Forelimb muscle (tissue), 1 donor: ENCODE results near the gene CPT1B. TPM values are rescaled to one million over a fixed set of nuclear protein-coding genes. Genes with fewer than 3 reads are reported as not detected.
"Not testable (repeated sequence)": the region's sequence is repeated elsewhere in the genome, so short reads cannot be mapped to it uniquely, and the experiment has no call there.

Experiments used
- DNase-seq: peaks from one replicate; pipeline ENCODE4 v3.0.0-alpha.2; 2013; ENCODE audit warnings: low read depth
- polyA plus RNA-seq: library from polyadenylated mRNA; unstranded; fragments of 120-200 nt; gene quantifications from one replicate; pipeline ENCODE4 v1.2.1, GENCODE V29; 2013; ENCODE audit not compliant: insufficient read length

Gene CPT1B
- polyA plus RNA-seq, 1 donor: 47.0 TPM

DNA sequence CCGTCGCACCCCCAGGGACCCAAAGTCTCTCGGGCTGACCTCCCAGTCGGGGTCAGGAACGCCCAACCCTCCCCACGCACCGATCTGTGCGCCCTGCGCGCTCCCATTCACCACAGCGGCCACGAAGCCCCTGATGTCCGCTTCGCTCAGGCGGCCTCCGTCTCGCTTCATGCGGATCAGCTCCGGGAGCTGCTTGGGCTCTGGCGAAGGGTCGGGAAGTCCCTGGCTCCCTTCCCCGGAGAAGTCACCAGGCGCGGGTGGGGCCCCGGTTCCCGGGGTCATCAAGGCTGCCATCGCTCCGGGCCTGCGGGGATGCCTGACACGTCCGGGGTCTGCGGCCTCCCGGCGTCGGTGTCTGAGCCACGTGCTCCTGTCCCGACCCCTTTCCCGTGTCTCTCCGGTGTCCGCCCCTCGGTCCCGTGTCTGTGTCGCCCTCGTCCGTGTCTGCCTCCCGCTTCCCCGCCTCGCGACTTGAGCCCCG, 48.8 kb downstream of the CPT1B start:
- no peak for DNase-seq

- DNase-seq: no peak
Measured at GRCh38 chr22:50528682-50529415, 49.4 kb downstream of the CPT1B start.

DNA sequence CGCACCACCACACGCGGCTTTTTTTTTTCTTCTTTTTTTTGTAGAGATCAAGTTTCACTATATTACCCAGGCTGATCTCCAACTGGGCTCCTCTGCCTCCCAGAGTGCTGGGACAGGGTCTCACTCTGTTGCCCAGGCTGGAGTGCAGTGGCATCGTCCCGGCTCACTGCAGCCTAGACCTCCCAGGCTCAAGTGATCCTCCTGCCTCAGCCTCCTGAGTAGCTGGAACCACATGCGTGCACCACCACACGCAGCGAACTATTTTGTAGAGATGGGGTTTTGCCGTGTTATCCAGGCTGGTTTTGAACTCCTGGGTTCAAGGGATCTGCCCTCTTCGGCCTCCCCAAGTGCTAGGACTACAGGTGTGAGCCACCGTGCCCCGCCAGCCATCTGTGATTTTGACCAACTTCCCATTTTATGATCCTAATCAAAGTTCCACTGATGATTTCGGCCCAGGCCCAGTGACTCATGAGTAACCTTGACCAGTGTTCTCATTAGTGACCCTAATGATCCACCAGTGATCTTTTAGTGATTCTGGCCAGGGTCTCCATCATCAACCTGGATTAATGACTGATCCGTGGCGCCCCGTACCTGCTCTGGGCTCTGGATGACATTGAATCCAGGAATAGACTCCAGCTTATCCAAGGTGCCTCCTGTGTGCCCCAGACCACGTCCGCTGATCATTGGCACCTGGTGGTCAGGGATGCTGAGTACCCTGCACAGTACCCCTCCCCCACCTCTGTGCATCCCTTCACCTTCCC, 50.1 kb downstream of the CPT1B start:
- DNase-seq: no peak

DNA sequence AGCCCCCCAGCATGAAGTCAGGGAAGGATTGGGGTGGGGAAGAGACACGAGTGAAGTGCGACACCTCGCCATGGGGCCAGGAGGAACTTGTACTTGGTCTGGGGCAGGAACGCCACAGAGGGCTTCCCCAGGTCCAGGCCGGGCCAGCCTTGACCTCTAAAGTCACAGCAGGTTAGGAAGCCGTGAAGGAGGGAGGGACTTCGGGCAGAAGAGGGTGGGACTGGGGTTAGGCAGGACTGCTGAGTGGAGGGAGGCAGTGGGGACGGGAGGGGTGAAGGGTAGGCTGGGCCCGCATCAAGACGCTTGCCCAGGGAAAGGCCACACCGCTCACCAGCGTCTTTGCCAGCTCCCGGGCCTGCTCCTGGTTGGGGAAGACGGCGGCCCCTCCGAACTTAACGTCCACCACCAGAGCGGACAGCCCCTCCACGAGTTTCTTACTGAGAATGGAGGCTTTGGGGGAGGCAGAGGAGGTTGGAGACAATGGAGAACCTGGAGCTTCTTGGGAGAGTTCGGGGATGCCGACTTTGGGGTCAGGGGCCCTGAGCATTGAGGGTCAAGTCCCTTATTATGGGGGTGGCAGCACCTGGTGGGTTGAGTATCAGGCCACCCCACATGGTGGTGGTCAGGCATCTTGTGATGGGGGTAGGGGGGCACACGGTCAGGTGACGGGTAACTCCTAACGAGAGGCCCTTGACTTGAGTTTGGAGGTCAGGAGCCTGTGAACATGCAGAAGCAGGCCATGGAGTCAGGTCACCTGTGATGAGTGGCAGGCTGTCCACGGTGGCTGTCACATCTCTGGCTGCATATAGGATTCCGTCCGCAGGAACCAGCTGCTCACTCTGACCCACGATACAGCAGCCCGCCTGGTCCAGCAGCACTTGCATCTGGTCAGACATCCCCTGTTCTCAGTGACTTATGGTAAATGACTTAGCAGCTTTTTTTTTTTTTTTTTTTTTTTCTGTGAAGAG, 51.1 kb downstream of the CPT1B start:
- DNase-seq: no peak

GRCh38 chr22:50526108-50526833, 52.0 kb downstream of the CPT1B start:
- DNase-seq: no peak

- no peak for DNase-seq
Measured at GRCh38 chr22:50525858-50526107, 52.4 kb downstream of the CPT1B start.

DNA sequence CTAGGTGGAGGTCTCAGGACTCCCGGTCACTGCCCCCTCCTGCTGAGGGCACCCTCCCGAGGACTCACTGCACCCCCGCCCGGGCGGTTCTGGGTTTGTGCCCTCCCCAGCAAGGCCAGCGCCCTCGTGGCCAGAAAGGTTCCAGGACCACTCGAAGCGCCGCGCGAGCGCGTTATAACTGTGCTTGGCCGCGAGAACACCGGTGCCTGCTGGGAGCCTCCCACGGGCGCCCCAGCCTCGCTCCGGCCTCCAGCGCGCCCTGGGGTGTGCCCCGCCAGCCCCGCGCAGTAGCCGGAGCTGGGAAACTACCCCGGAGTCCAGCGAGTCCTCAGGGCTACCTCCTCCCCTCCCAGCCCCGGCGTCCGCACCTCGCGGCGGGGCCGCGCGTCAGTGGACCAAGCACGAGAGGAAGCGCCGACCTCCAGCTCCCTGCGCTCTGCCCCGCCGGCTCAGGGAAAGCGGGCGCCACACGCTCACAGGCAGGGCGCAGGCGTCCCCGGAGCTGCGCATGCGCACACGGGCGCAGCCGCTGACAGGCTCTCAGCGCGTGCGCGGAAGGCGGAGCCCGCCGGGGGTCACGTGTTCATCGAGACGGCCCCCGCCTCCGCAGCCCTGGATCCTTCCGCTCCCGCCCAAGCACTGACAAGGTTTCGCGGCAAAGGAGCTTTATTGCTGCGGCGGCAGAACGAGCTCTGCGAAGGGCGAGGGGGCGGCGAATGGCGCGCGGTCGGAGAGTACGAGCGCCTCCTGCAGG, 52.9 kb downstream of the CPT1B start, which contains the start of gene SCO2:
SCO2 (minus strand) TSS at position 495 of the 754 bp plus-strand sequence. CDS start 1,187 bp downstream, outside the sequence.
- peak; percentile 94 for DNase-seq

- DNase-seq: no peak
Measured at GRCh38 chr22:50524676-50525103, 53.5 kb downstream of the CPT1B start.

DNA sequence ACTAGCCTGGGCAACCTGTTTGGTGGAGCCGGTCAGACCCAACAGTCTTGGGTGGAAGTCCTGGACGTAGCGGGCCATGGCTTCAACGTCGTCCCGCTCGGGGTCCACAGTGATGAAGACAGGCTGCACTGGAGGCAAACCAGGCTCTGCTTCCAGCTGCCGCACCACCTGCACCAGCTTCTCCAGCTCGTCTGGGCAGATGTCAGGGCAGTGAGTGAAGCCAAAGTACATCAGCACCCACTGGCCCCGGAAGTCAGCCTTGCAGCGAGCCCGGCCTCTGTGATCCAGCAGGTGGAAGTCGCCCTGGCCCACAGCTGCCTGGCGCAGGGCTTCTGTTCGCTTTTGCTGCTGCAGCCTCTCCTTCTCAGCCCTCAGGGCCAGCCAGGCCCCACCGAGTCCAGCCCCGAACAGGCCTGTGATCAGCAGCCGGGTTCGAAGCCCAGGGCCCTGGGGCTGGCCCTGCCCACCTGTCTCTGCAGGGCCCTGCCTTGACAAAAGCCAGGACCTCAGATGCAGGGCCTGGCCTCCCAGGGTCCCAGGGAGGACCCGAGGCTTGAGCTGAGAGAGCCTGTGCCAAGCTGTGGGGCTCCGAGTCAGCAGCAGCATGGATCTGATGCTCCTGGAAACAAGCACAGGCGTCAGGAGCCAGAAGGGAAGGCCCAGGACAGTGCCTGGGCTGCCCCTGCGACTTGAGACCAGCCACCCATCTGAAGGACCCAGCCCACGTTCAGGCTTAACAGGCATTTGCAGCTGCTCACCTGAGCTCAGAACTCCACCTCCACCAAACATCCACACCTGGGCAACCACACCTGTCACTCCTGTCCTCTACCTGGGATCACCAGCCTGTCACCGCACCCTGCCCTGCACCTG, 54.2 kb downstream of the CPT1B start:
- no peak for DNase-seq

- DNase-seq: no peak
Measured at GRCh38 chr22:50523458-50523805, 54.8 kb downstream of the CPT1B start.

GRCh38 chr22:50522806-50523438, 55.3 kb downstream of the CPT1B start:
- no peak for DNase-seq

GRCh38 chr22:50522208-50522805, 55.9 kb downstream of the CPT1B start:
- no peak for DNase-seq

DNA sequence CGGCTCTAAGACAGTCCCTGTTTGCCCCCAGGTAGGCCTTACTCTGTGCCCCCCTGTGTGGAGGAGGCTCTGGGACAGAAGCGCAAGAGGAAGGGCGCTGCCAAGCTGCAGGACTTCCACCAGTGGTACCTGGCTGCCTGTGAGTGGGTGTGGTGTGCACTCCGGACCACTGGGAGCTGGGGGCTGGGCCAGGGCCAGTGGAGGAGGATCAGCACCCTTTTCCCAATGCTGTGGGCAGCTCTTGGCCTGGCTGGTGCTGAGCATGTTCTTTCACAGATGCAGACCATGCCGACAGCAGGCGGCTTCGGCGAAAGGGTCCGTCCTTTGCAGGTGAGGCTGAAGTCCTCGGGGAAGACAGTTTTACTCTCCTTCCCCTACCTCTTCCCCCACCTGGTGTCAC, 56.5 kb downstream of the CPT1B start:
- DNase-seq: no peak

DNA sequence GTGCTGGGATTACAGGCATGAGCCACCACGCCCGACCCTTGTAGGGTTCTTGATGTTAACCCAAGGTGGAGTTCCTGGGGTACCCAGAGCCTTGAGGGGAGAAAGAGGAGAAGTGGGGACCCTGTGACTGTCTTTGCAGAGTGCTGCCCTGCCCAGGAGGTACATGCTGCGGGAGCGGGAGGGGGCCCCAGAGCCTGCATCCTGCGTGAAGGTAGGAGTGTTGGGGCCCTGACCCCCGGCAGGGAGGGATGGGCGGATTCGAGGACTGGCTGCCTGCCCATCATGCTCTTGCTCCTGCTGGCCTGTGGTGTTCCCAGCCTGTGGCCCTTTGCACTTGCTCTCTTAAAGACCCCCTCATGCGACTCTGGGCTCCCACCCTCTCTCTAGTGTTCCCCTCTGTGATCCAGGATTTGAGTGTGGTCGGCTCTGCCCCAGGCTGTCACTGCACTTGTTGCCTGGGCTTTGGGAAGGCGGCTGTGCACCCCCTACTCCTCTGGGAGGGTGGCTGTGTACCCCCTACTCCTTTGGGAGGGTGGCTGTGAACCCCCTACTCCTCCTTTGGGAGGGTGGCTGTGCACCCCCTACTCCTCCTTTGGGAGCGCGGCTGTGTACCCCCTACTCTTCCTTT, 57.3 kb downstream of the CPT1B start:
- no peak for DNase-seq

- not testable (repeated sequence) for DNase-seq
Measured at GRCh38 chr22:50520184-50520583, 58.0 kb downstream of the CPT1B start.

DNA sequence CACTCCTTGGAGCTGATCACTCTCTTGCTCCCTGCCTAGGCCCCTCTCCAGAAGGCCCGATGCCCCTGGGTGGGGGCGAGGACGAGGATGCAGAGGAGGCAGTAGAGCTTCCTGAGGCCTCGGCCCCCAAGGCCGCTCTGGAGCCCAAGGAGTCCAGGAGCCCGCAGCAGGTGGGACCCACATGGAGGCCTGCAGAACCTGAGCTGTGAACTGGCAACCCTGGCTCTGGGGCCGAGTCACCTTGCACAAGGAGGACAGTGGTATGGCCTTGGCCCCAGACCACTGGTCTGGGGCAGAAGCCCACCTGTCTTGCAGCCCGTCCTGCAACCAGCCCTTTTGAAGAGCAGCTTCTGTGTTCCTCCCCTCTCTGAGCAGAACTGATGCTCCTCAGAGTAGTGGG, 59.1 kb downstream of the CPT1B start:
- DNase-seq: no peak
